Smooth muscle cell (in vitro differentiated cells): ENCODE results near the gene NDUFAF3. TPM values are rescaled to one million over a fixed set of nuclear protein-coding genes. Genes with fewer than 3 reads are reported as not detected.
A peak's percentile ranks its signal among the peaks of the same experiment; 100 is the strongest.

Source experiments
- DNase-seq: peaks from one replicate; lab custom pipeline; 2025; ENCODE audit not compliant: unreplicated experiment; lab: John Stamatoyannopoulos, UW
- H2AFZ ChIP-seq: fragments of 200-600 bp; sonication (generic); 2 replicates; pipeline ENCODE4 v1.6.0; 2016; ENCODE audit warnings: antibody characterized with exemption, low read depth, mild to moderate bottlenecking
- H3F3A ChIP-seq: fragments of 200-600 bp; sonication (generic); 2 replicates; pipeline ENCODE4 v1.6.0; 2017; ENCODE audit warnings: antibody characterized with exemption, low read depth
- H3K27ac ChIP-seq: fragments of 200-600 bp; sonication (generic); 2 replicates; pipeline ENCODE4 v1.5.1; 2016; ENCODE audit warnings: low read depth, mild to moderate bottlenecking
- H3K27me3 ChIP-seq: fragments of 200-600 bp; sonication (generic); 2 replicates; pipeline ENCODE4 v1.6.1; 2016; ENCODE audit warnings: low read depth, mild to moderate bottlenecking
- H3K36me3 ChIP-seq: fragments of 200-600 bp; sonication (generic); 2 replicates; pipeline ENCODE4 v1.5.1; 2016; ENCODE audit warnings: low read depth
- H3K4me1 ChIP-seq: fragments of 200-600 bp; sonication (generic); 2 replicates; pipeline ENCODE4 v1.5.1; 2016; ENCODE audit warnings: low read depth
- H3K4me2 ChIP-seq: fragments of 200-600 bp; sonication (generic); 2 replicates; pipeline ENCODE4 v1.6.0; 2016; ENCODE audit warnings: mild to moderate bottlenecking
- H3K4me3 ChIP-seq: fragments of 200-600 bp; sonication (generic); 2 replicates; pipeline ENCODE4 v1.5.1; 2016; ENCODE audit warnings: mild to moderate bottlenecking
- H3K79me2 ChIP-seq: fragments of 200-600 bp; sonication (generic); 2 replicates; pipeline ENCODE4 v1.6.0; 2016; ENCODE audit warnings: low read depth, mild to moderate bottlenecking
- H3K9ac ChIP-seq: fragments of 200-600 bp; sonication (generic); 2 replicates; pipeline ENCODE4 v1.6.0; 2016; ENCODE audit warnings: low read depth
- H3K9me3 ChIP-seq: fragments of 200-600 bp; sonication (generic); replicated peaks from 2 replicates; pipeline ENCODE4 v1.5.1; 2016; ENCODE audit warnings: low read depth
- H4K20me1 ChIP-seq: fragments of 200-600 bp; sonication (generic); 2 replicates; pipeline ENCODE4 v1.6.0; 2016; ENCODE audit warnings: low read depth
- WGBS: methylation state at CpG from one replicate; pipeline ENCODE4 v1.1.7; 2016; ENCODE audit warnings: low lambda C conversion rate; 5-methylcytosine and 5-hydroxymethylcytosine counted together
- polyA plus RNA-seq: library from polyadenylated mRNA; unstranded; fragments of >200 nt; fragmentation: Nextera tagmentation; extraction: Ambion mirVana; gene quantifications from 2 replicates; pipeline ENCODE4 v1.2.1, GENCODE V29; 2016
- total RNA-seq: library from RNA; depleted of rRNA; stranded (reverse); fragments of >200 nt; gene quantifications from 2 replicates; pipeline ENCODE4 v1.2.3, GENCODE V29; 2014
- TF ChIP-seq, protein P1 (sequence below): fragments of 200-600 bp; sonication (generic); IDR thresholded peaks from 2 replicates; pipeline ENCODE4 v1.5.1; 2017; ENCODE audit warnings: borderline replicate concordance, mild to moderate bottlenecking, antibody characterized with exemption; ENCODE audit not compliant: insufficient read depth, poor library complexity, severe bottlenecking

Gene NDUFAF3
- total and polyA plus RNA-seq, 2 experiments from 2014 or later = 124 to 175 TPM

DNA sequence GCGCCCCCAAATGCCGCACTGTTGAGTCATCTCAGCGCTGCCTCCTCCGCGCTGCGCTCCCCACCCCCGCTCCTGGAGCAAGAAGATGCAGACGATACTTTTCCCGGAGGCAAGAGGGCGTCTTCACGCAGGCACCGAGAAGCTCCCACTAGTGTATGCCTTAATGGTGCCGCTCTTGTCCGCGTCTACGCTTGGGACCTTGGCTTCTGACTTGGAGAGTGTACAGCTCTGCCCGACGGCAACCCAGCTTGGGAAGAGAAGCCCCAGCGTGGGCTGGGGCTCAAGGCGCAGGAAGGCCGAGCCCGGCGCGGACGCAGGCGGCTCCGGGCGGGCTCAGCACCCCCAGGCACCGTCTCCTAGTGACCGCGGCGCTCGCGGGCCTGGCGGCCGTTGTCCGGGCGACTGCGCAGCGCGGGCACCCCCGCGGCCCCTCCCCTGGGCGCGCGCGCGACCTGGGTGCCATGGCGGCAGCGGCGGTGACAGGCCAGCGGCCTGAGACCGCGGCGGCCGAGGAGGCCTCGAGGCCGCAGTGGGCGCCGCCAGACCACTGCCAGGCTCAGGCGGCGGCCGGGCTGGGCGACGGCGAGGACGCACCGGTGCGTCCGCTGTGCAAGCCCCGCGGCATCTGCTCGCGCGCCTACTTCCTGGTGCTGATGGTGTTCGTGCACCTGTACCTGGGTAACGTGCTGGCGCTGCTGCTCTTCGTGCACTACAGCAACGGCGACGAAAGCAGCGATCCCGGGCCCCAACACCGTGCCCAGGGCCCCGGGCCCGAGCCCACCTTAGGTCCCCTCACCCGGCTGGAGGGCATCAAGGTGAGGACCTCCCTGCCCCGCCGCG is 31.9 kb upstream of the NDUFAF3 start, which contains the start of gene P4HTM:
P4HTM (plus strand) TSS at position 446 of the 840 bp plus-strand sequence; CDS start at position 462, 16 bp downstream.
- WGBS = under 1% methylated on average over 80 of the region's 91 CpGs
- Histone ChIP-seq H3K4me1 (peaks cover 16% of the 10 kb centered on the region), H3K36me3 (no peaks in the 10 kb centered on the region), H3K79me2 (peaks cover 20% of the 10 kb centered on the region), H3K9ac (peak within 1 kb of the TSS; percentile 85), H3K27me3 (no peaks in the 10 kb centered on the region), H3F3A (peaks cover 3% of the 10 kb centered on the region), H2AFZ (peak within 1 kb of the TSS; percentile 92), H4K20me1 (no peaks in the 10 kb centered on the region), H3K4me3 (peak within 1 kb of the TSS; percentile 80), H3K4me2 (peak within 1 kb of the TSS; percentile 94), H3K9me3 (no peaks in the 10 kb centered on the region), H3K27ac (peak within 1 kb of the TSS; percentile 94)
- TF ChIP-seq, protein P1, sequence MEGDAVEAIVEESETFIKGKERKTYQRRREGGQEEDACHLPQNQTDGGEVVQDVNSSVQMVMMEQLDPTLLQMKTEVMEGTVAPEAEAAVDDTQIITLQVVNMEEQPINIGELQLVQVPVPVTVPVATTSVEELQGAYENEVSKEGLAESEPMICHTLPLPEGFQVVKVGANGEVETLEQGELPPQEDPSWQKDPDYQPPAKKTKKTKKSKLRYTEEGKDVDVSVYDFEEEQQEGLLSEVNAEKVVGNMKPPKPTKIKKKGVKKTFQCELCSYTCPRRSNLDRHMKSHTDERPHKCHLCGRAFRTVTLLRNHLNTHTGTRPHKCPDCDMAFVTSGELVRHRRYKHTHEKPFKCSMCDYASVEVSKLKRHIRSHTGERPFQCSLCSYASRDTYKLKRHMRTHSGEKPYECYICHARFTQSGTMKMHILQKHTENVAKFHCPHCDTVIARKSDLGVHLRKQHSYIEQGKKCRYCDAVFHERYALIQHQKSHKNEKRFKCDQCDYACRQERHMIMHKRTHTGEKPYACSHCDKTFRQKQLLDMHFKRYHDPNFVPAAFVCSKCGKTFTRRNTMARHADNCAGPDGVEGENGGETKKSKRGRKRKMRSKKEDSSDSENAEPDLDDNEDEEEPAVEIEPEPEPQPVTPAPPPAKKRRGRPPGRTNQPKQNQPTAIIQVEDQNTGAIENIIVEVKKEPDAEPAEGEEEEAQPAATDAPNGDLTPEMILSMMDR = no peak
- DNase-seq = peak; percentile 72

DNA sequence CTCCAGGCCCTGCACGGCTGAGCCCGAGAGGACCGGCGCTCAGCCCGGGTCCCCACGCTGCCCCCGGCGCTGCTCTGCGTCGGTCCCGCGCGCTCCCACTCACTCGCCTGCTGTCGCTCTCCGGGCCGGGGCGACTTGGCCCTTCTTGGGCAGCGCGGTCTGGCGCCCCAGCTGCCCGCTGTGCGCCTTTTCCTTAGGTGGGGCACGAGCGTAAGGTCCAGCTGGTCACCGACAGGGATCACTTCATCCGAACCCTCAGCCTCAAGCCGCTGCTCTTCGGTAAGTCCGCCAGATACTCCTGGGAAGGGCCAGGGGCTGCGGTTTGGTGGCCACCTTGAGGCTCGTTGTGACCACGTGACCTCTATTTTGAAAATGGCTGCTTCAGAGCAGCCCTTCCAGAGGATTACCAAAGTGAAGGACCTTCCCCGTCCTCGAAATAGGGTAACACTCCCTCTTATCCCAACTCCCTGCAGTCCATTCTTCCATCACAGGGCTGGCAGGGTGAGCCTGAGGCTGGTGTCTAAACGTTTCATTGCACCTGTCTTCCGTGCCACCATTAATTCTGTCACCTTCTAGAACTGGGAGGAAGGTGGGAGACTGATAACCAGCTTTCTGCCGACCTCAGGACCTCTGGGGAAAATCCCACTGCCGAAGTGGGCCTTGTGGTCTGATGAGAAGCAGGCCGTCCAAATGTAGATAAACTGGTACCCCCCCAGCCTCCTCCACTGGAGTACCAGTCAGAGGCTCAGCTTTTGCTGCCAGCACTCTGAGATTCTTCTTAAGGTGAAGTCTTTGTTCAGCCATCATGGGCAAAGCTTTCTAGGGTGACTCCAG is 31.1 kb upstream of the NDUFAF3 start:
- Histone ChIP-seq H2AFZ (peak overlapping the region; percentile 7), H3K79me2 (peaks cover 20% of the 10 kb centered on the region), H3K9ac (peak overlapping the region; percentile 85), H4K20me1 (no peaks in the 10 kb centered on the region), H3K4me3 (peak overlapping the region; percentile 80), H3K27ac (peak overlapping the region; percentile 94), H3K4me2 (peak overlapping the region; percentile 94), H3K27me3 (no peaks in the 10 kb centered on the region), H3F3A (peaks cover 3% of the 10 kb centered on the region), H3K36me3 (no peaks in the 10 kb centered on the region), H3K9me3 (no peaks in the 10 kb centered on the region), H3K4me1 (peaks cover 16% of the 10 kb centered on the region)
- TF ChIP-seq, protein P1 = no peak
- WGBS = 9% methylated on average over 36 of the region's 40 CpGs
- DNase-seq = no peak

DNA sequence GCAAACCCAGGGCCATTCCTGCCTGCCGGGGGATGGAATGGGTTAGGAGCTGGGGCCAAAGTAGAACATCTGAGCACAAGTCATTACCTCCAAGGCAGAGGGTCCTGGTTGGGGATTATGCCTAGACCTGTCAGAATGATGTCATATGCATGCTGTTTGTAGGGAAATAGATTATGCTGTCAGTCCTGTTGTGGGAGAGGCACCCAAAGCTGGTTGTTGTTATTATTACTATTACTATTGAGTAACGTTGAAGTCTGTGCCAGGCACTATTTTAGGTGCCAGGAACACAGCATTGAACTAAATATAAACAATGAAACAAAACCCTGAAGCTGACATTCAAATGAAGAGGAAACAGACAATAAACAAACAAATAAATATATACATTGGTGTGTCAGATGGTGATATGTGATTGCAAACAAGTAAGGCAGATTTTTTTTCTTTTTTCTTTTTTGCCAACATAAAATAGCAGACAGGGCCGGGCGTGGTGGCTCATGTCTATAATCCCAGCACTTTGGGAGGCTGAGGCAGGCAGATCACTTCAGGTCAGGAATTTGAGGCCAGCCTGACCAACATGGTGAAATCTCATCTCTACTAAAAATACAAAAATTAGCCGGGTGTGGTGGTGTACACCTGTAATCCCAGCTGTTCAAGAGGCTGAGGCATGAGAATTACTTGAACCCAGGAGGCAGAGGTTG is 29.9 kb upstream of the NDUFAF3 start:
- H3K9me3 ChIP-seq = no peaks in the 10 kb centered on the region
- peak overlapping the region; percentile 94 for H3K4me2 ChIP-seq
- H3F3A ChIP-seq = peaks cover 3% of the 10 kb centered on the region
- no peak overlapping the region for H2AFZ ChIP-seq
- H4K20me1 ChIP-seq = no peaks in the 10 kb centered on the region
- peaks cover 16% of the 10 kb centered on the region for H3K4me1 ChIP-seq
- H3K4me3 ChIP-seq = peak overlapping the region; percentile 80
- H3K27me3 ChIP-seq = no peaks in the 10 kb centered on the region
- TF ChIP-seq, protein P1 = no peak
- 96% methylated on average over 5 of the region's 5 CpGs for WGBS
- H3K79me2 ChIP-seq = peaks cover 20% of the 10 kb centered on the region
- H3K27ac ChIP-seq = no peak overlapping the region
- H3K9ac ChIP-seq = no peak overlapping the region
- H3K36me3 ChIP-seq = no peaks in the 10 kb centered on the region
- no peak for DNase-seq
